Right lobe of liver (tissue), 4 donors: ENCODE data around the gene SMAD7.

Experiments used
- POLR2A ChIP-seq: fragments of 450-650 bp; IDR thresholded peaks from one replicate; pipeline ENCODE4 v1.6.1; 2017; ENCODE audit warnings: antibody characterized with exemption, mild to moderate bottlenecking
- TF ChIP-seq, protein P1 (sequence below), 4 donors: fragments of 200-600 bp in 3 of 4; fragments of 450-650 bp in 1 of 4; IDR thresholded peaks; one replicate each; pipeline versions ENCODE4 v1.5.1 to v1.8.0; 2016 to 2022; ENCODE audit warnings: antibody characterized with exemption in 4 of 4, mild to moderate bottlenecking in 2 of 4
- donor health status: DM: no; HTN: no; CAD: no.
- donor health status: DM: no; HTN: no; CAD: no.
- donor health status: DM: no; HTN: yes; CAD: no.

GRCh38 chr18:48999569-48999968 lies 48.8 kb upstream of the SMAD7 start:
- TF ChIP-seq, protein P1, sequence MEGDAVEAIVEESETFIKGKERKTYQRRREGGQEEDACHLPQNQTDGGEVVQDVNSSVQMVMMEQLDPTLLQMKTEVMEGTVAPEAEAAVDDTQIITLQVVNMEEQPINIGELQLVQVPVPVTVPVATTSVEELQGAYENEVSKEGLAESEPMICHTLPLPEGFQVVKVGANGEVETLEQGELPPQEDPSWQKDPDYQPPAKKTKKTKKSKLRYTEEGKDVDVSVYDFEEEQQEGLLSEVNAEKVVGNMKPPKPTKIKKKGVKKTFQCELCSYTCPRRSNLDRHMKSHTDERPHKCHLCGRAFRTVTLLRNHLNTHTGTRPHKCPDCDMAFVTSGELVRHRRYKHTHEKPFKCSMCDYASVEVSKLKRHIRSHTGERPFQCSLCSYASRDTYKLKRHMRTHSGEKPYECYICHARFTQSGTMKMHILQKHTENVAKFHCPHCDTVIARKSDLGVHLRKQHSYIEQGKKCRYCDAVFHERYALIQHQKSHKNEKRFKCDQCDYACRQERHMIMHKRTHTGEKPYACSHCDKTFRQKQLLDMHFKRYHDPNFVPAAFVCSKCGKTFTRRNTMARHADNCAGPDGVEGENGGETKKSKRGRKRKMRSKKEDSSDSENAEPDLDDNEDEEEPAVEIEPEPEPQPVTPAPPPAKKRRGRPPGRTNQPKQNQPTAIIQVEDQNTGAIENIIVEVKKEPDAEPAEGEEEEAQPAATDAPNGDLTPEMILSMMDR (IDR thresholded peaks at IDR 0.05) = no peak
- TF ChIP-seq POLR2A = no peak
